Measurements from ENCODE around the gene NR2E1. TPM values are rescaled to one million over a fixed set of nuclear protein-coding genes. Genes with fewer than 3 reads are reported as not detected.

Gene NR2E1
- total and polyA plus RNA-seq, 3 experiments from 2014 or later = not detected

- Histone ChIP-seq H3K4me3 (ENCODE audit: low read length) (no peak overlapping the region), H3K27me3 (ENCODE audit: insufficient read depth, low read length, poor library complexity, severe bottlenecking) (peaks cover 45% of the 10 kb centered on the region), H3K27ac (ENCODE audit: low read depth, low read length) (no peak overlapping the region), H3K4me1 (ENCODE audit: insufficient read depth, low read length) (peaks cover 17% of the 10 kb centered on the region), H3K36me3 (ENCODE audit: insufficient read depth, low read length) (no peaks in the 10 kb centered on the region), H3K9me3 (ENCODE audit: low read length) (no peaks in the 10 kb centered on the region)
- Mint-ChIP-seq H3K4me1 (peaks cover 10 to 19% (median 17%) of the 10 kb centered on the region in 3 donors), H3K27me3 (peaks cover 71 to 86% of the 10 kb centered on the region in 2 donors), H3K36me3 (peaks cover 0 to 3% (median 0%) of the 10 kb centered on the region in 3 donors), H3K9me3 (peaks cover 0 to 3% (median 0%) of the 10 kb centered on the region in 5 donors), H3K27ac (peak overlapping the region in 1 of 8 donors; percentile 35), H3K4me3 (peak overlapping the region in 6 of 7 donors; percentile 48 to 78 (median 68))
- ChIA-PET POLR2A (no interaction called here), CTCF (interaction anchor here (1.3 kb wide), 1 partner anchor 10 kb away, joined by 3 read pairs; no protein-coding TSS in a partner anchor)
- DNase-seq = no peak
Observed at GRCh38 chr6:108157234-108157980, 8.4 kb upstream of the NR2E1 start.

GRCh38 chr6:108157981-108158525 is 7.8 kb upstream of the NR2E1 start:
- ChIA-PET POLR2A (no interaction called here), CTCF (interaction anchor here (1.3 kb wide), 1 partner anchor 9 kb away, joined by 3 read pairs; no protein-coding TSS in a partner anchor)
- H3K27me3 Mint-ChIP-seq = peaks cover 66 to 91% of the 10 kb centered on the region in 2 donors
- H3K36me3 Mint-ChIP-seq = peaks cover 0 to 3% (median 0%) of the 10 kb centered on the region in 3 donors
- no peak for DNase-seq
- peak overlapping the region in 1 of 8 donors; percentile 39 for H3K27ac Mint-ChIP-seq
- Histone ChIP-seq H3K9me3 (ENCODE audit: low read length) (no peaks in the 10 kb centered on the region), H3K4me3 (ENCODE audit: low read length) (no peak overlapping the region), H3K4me1 (ENCODE audit: insufficient read depth, low read length) (peaks cover 17% of the 10 kb centered on the region), H3K27ac (ENCODE audit: low read depth, low read length) (no peak overlapping the region), H3K27me3 (ENCODE audit: insufficient read depth, low read length, poor library complexity, severe bottlenecking) (peaks cover 50% of the 10 kb centered on the region), H3K36me3 (ENCODE audit: insufficient read depth, low read length) (no peaks in the 10 kb centered on the region)
- peaks cover 10 to 19% (median 17%) of the 10 kb centered on the region in 3 donors for H3K4me1 Mint-ChIP-seq
- H3K9me3 Mint-ChIP-seq = peaks cover 0 to 3% (median 0%) of the 10 kb centered on the region in 5 donors
- peak overlapping the region; percentile 37 to 84 (median 76) for H3K4me3 Mint-ChIP-seq

GRCh38 chr6:108159981-108160380 is 5.8 kb upstream of the NR2E1 start:
- Histone ChIP-seq H3K4me3 (ENCODE audit: low read length) (no peak overlapping the region), H3K27ac (ENCODE audit: low read depth, low read length) (no peak overlapping the region), H3K27me3 (ENCODE audit: insufficient read depth, low read length, poor library complexity, severe bottlenecking) (peaks cover 58% of the 10 kb centered on the region), H3K36me3 (ENCODE audit: insufficient read depth, low read length) (no peaks in the 10 kb centered on the region), H3K4me1 (ENCODE audit: insufficient read depth, low read length) (peaks cover 17% of the 10 kb centered on the region), H3K9me3 (ENCODE audit: low read length) (no peaks in the 10 kb centered on the region)
- peaks cover 14 to 31% (median 28%) of the 10 kb centered on the region in 3 donors for H3K4me1 Mint-ChIP-seq
- no peak overlapping the region for H3K27ac Mint-ChIP-seq
- ChIA-PET POLR2A (no interaction called here), CTCF (no interaction called here)
- DNase-seq = no peak
- H3K36me3 Mint-ChIP-seq = peaks cover 0 to 2% (median 0%) of the 10 kb centered on the region in 3 donors
- no peak overlapping the region for H3K4me3 Mint-ChIP-seq
- H3K27me3 Mint-ChIP-seq = peaks cover 68 to 92% of the 10 kb centered on the region in 2 donors
- H3K9me3 Mint-ChIP-seq = no peaks in the 10 kb centered on the region

GRCh38 chr6:108161724-108162282 is 4.0 kb upstream of the NR2E1 start:
- Histone ChIP-seq H3K27ac (ENCODE audit: low read depth, low read length) (no peak overlapping the region), H3K27me3 (ENCODE audit: insufficient read depth, low read length, poor library complexity, severe bottlenecking) (peaks cover 61% of the 10 kb centered on the region), H3K4me1 (ENCODE audit: insufficient read depth, low read length) (peaks cover 13% of the 10 kb centered on the region), H3K4me3 (ENCODE audit: low read length) (no peak overlapping the region), H3K36me3 (ENCODE audit: insufficient read depth, low read length) (no peaks in the 10 kb centered on the region), H3K9me3 (ENCODE audit: low read length) (no peaks in the 10 kb centered on the region)
- Mint-ChIP-seq H3K27me3 (peaks cover 63 to 92% of the 10 kb centered on the region in 2 donors), H3K9me3 (no peaks in the 10 kb centered on the region), H3K36me3 (peaks cover 0 to 2% (median 0%) of the 10 kb centered on the region in 3 donors), H3K27ac (peak overlapping the region in 1 of 8 donors; percentile 35), H3K4me1 (peaks cover 22 to 39% (median 36%) of the 10 kb centered on the region in 3 donors), H3K4me3 (no peak overlapping the region)
- ChIA-PET POLR2A (no interaction called here), CTCF (no interaction called here)
- DNase-seq = no peak

- ChIA-PET CTCF (no interaction called here), POLR2A (no interaction called here)
- Histone ChIP-seq H3K36me3 (ENCODE audit: insufficient read depth, low read length) (no peaks in the 10 kb centered on the region), H3K9me3 (ENCODE audit: low read length) (no peaks in the 10 kb centered on the region), H3K27ac (ENCODE audit: low read depth, low read length) (no peak overlapping the region), H3K4me1 (ENCODE audit: insufficient read depth, low read length) (peaks cover 15% of the 10 kb centered on the region), H3K4me3 (ENCODE audit: low read length) (no peak overlapping the region), H3K27me3 (ENCODE audit: insufficient read depth, low read length, poor library complexity, severe bottlenecking) (peaks cover 65% of the 10 kb centered on the region)
- H3K4me3 Mint-ChIP-seq = peak overlapping the region in 1 of 7 donors; percentile 38
- no peaks in the 10 kb centered on the region for H3K36me3 Mint-ChIP-seq
- H3K4me1 Mint-ChIP-seq = peaks cover 28 to 45% (median 40%) of the 10 kb centered on the region in 3 donors
- H3K27me3 Mint-ChIP-seq = peaks cover 67 to 97% of the 10 kb centered on the region in 2 donors
- H3K27ac Mint-ChIP-seq = no peak overlapping the region
- DNase-seq = no peak
- no peaks in the 10 kb centered on the region for H3K9me3 Mint-ChIP-seq
Observed at GRCh38 chr6:108163267-108163643, 2.6 kb upstream of the NR2E1 start.

- ChIA-PET CTCF (no interaction called here), POLR2A (no interaction called here)
- H3K4me1 Mint-ChIP-seq = peaks cover 27 to 47% (median 37%) of the 10 kb centered on the region in 3 donors
- DNase-seq = no peak
- peak overlapping the region in 1 of 8 donors; percentile 43 for H3K27ac Mint-ChIP-seq
- H3K4me3 Mint-ChIP-seq = peak overlapping the region in 4 of 7 donors; percentile 20 to 51 (median 30)
- Histone ChIP-seq H3K4me1 (ENCODE audit: insufficient read depth, low read length) (peaks cover 21% of the 10 kb centered on the region), H3K4me3 (ENCODE audit: low read length) (no peak overlapping the region), H3K27me3 (ENCODE audit: insufficient read depth, low read length, poor library complexity, severe bottlenecking) (peaks cover 66% of the 10 kb centered on the region), H3K36me3 (ENCODE audit: insufficient read depth, low read length) (no peaks in the 10 kb centered on the region), H3K27ac (ENCODE audit: low read depth, low read length) (no peak overlapping the region), H3K9me3 (ENCODE audit: low read length) (no peaks in the 10 kb centered on the region)
- no peaks in the 10 kb centered on the region for H3K36me3 Mint-ChIP-seq
- H3K27me3 Mint-ChIP-seq = peaks cover 64 to 92% of the 10 kb centered on the region in 2 donors
- no peaks in the 10 kb centered on the region for H3K9me3 Mint-ChIP-seq
Observed at GRCh38 chr6:108163644-108164542, 1.9 kb upstream of the NR2E1 start.

GRCh38 chr6:108164543-108164814 is 1.3 kb upstream of the NR2E1 start:
- no peak overlapping the region for H3K27ac ChIP-seq (ENCODE audit: low read depth, low read length)
- Mint-ChIP-seq H3K9me3 (no peaks in the 10 kb centered on the region), H3K36me3 (no peaks in the 10 kb centered on the region), H3K4me3 (peak overlapping the region in 1 of 7 donors; percentile 51), H3K27me3 (peaks cover 65 to 92% of the 10 kb centered on the region in 2 donors), H3K4me1 (peaks cover 32 to 53% (median 43%) of the 10 kb centered on the region in 3 donors), H3K27ac (no peak overlapping the region)
- H3K27me3 ChIP-seq (ENCODE audit: insufficient read depth, low read length, poor library complexity, severe bottlenecking) = peaks cover 67% of the 10 kb centered on the region
- H3K36me3 ChIP-seq (ENCODE audit: insufficient read depth, low read length) = no peaks in the 10 kb centered on the region
- no peak overlapping the region for H3K4me3 ChIP-seq (ENCODE audit: low read length)
- no peak for DNase-seq
- H3K4me1 ChIP-seq (ENCODE audit: insufficient read depth, low read length) = peaks cover 26% of the 10 kb centered on the region
- H3K9me3 ChIP-seq (ENCODE audit: low read length) = no peaks in the 10 kb centered on the region
- ChIA-PET CTCF (no interaction called here), POLR2A (no interaction called here)

Data from CD8-positive, alpha-beta memory T cell (primary cell).